Ovary (tissue), 9 donors: ENCODE data around the gene FOXN4. TPM values are rescaled to one million over a fixed set of nuclear protein-coding genes. Genes with fewer than 3 reads are reported as not detected.

Experiments
- DNase-seq, 5 donors: peaks; one replicate each; pipeline ENCODE4 v3.0.0-alpha.2; 2019 to 2020
- H3K27ac ChIP-seq, 2 donors: fragments of 200-600 bp; one replicate each; pipeline versions ENCODE4 v1.5.1 to v1.8.0; 2019 to 2022
- H3K27me3 ChIP-seq: fragments of 200-600 bp; one replicate; pipeline ENCODE4 v1.8.0; 2022
- H3K36me3 ChIP-seq: fragments of 200-600 bp; sonication (generic); one replicate; pipeline ENCODE4 v1.5.1; 2019
- H3K4me1 ChIP-seq: one replicate; pipeline ENCODE4 v1.8.1; 2013; ENCODE audit warnings: mild to moderate bottlenecking, moderate library complexity; ENCODE audit not compliant: insufficient read depth
- H3K4me3 ChIP-seq: fragments of 200-600 bp; sonication (generic); one replicate; pipeline ENCODE4 v1.5.1; 2017
- H3K9me3 ChIP-seq, 2 donors: fragments of 200-600 bp in 1 of 2; sonication (generic) in 1 of 2; one replicate each; pipeline versions ENCODE4 v1.5.1 to v1.8.1; 2013 to 2019; ENCODE audit warnings: mild to moderate bottlenecking in 1 of 2, moderate library complexity in 1 of 2
- EP300 ChIP-seq: sonication (generic); formaldehyde crosslinking; IDR thresholded peaks from one replicate; pipeline ENCODE4 v1.6.1; 2017; ENCODE audit warnings: antibody characterized with exemption
- POLR2A ChIP-seq: fragments of 450-650 bp; IDR thresholded peaks from one replicate; pipeline ENCODE4 v1.6.1; 2017; ENCODE audit warnings: antibody characterized with exemption, mild to moderate bottlenecking, moderate library complexity
- WGBS, 3 donors: extraction: QIAGEN DNeasy Blood & Tissue Kit in 1 of 3; methylation state at CpG; one replicate each; pipeline versions ENCODE4 v1.1.5 to v1.1.7; 2013 to 2017; 5-methylcytosine and 5-hydroxymethylcytosine counted together
- intact Hi-C, 4 donors: fragments of 100-400 bp; cut with DNase I; formaldehyde crosslinking; loops; one replicate each; pipeline versions ENCODE4 v1.11.0 to v1.15.1; 2022 to 2023
- polyA plus RNA-seq, 2 donors: library from polyadenylated mRNA; stranded (reverse); fragments of 200-250 nt in 1 of 2; fragments of 350-450 nt in 1 of 2; fragmentation: Illumina TruSeq in 1 of 2; extraction: RNeasy Lipid Tissue Mini Kit (QIAGEN cat#74804) in 1 of 2; gene quantifications; one replicate each; pipeline ENCODE4 v1.2.3, GENCODE V29; 2013 to 2014
- total RNA-seq, 7 donors: library from RNA; depleted of rRNA in 2 of 7; stranded (reverse); fragments of >200 nt in 2 of 7; fragmentation: NEBNext Ultra II Directional in 3 of 7; extraction: Animal tissue kit (Norgen Biotek cat#: 25700) in 3 of 7; gene quantifications; one replicate each; pipeline versions ENCODE4 v1.1.0 to v1.2.4, GENCODE V29; 2016 to 2023
- TF ChIP-seq, protein P1 (sequence below), 3 donors: fragments of 450-650 bp in 2 of 3; fragments of 200-600 bp in 1 of 3; IDR thresholded peaks; one replicate each; pipeline versions ENCODE4 v1.5.1 to v1.8.0; 2016 to 2022; ENCODE audit warnings: antibody characterized with exemption in 3 of 3, mild to moderate bottlenecking in 1 of 3
- donor health status: DM: no; HTN: no; CAD: no; lungs with moderate emphysema.
- donor health status: DM: no; HTN: no; CAD: no.
- donor health status: Bipolar disorder and iron deficiency.
- donor health status: DM: yes; HTN: yes; CAD: no.
- donor health status: DM: no; HTN: no; CAD: no.
- donor health status: DM: yes; HTN: yes; CAD: no.

The FOXN4 gene
- total and polyA plus RNA-seq, 9 donors, result 0.05 to 0.80 (median 0.20) TPM; not detected in 6

DNA sequence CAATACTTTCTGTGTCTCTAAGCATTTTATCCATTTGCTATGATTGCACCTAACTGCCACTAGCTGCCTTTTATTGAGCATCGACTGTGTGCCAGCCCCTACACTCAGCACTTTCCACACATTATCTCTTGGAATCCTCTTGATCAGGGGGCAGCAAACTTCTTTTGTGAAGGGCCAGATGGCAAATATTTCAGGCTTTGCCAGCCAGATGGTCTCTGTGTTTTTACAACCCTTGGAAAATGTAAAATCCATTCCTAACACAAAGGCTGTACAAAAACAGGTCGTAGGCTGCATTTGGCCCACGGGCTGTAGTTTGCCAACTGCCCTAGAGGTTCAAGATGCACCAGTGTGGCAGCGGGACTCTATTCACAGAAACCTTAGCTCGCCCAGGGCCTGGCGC is 19.5 kb downstream of the FOXN4 start:
- Histone ChIP-seq H3K27ac (no peak overlapping the region), H3K4me1 (peaks cover 3% of the 10 kb centered on the region), H3K27me3 (no peaks in the 10 kb centered on the region), H3K9me3 (no peaks in the 10 kb centered on the region), H3K36me3 (no peaks in the 10 kb centered on the region), H3K4me3 (no peak overlapping the region)
- WGBS, 3 donors, result 80 to 85% (median 83%) methylated on average over 6 of the region's 6 CpGs
- no peak for DNase-seq
- intact Hi-C loops, result no loop called here
- TF ChIP-seq EP300, result no peak
- TF ChIP-seq, protein P1, sequence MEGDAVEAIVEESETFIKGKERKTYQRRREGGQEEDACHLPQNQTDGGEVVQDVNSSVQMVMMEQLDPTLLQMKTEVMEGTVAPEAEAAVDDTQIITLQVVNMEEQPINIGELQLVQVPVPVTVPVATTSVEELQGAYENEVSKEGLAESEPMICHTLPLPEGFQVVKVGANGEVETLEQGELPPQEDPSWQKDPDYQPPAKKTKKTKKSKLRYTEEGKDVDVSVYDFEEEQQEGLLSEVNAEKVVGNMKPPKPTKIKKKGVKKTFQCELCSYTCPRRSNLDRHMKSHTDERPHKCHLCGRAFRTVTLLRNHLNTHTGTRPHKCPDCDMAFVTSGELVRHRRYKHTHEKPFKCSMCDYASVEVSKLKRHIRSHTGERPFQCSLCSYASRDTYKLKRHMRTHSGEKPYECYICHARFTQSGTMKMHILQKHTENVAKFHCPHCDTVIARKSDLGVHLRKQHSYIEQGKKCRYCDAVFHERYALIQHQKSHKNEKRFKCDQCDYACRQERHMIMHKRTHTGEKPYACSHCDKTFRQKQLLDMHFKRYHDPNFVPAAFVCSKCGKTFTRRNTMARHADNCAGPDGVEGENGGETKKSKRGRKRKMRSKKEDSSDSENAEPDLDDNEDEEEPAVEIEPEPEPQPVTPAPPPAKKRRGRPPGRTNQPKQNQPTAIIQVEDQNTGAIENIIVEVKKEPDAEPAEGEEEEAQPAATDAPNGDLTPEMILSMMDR (IDR thresholded peaks at IDR 0.05), result no peak
- no peak for TF ChIP-seq POLR2A

DNA sequence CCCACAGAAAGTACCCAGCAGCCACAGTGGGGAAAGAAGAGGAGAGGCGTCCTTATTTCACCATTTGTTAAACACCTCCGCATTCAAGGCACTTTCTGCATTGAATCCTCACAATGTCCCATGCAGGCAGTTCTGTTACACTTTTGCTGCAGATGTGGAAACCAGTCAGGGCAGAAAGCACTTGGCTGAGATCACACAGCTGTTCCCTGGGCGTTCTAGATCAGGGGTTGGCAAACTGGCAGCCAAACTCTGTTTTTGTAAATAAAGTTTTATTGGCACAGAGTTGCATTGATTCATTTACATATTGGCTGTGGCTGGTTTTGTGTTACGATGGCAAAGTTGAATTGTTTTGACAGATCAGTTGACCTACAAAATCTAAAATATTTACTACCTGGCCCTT is 20.1 kb downstream of the FOXN4 start:
- Histone ChIP-seq H3K4me3 (no peak overlapping the region), H3K27me3 (no peaks in the 10 kb centered on the region), H3K9me3 (no peaks in the 10 kb centered on the region), H3K4me1 (peaks cover 3% of the 10 kb centered on the region), H3K27ac (no peak overlapping the region), H3K36me3 (no peaks in the 10 kb centered on the region)
- no peak for DNase-seq
- WGBS, 3 donors, result 58 to 69% (median 60%) methylated on average over 4 of the region's 4 CpGs
- intact Hi-C loops, result no loop called here
- TF ChIP-seq POLR2A, result no peak

DNA sequence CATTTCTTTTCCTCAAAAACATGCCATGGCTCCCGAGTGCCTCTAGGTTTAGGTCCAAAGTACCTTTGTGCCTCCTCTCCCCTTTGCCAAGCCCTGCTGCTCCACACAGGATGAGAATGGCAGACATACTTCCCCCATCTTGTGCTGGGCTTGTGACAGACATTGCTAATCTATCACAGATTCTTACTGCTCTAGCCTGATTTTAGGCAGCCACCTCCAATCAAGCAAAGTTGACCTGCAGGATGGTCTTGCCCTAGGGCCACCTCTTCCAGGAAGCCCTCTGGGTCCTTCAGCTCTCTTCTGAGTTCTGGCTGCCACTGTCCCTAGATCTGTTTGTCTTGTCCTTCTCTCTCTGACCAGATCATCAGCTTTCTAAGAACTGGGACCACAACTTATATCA is 20.5 kb downstream of the FOXN4 start:
- Histone ChIP-seq H3K9me3 (no peaks in the 10 kb centered on the region), H3K27me3 (no peaks in the 10 kb centered on the region), H3K36me3 (no peaks in the 10 kb centered on the region), H3K27ac (no peak overlapping the region), H3K4me1 (peaks cover 3% of the 10 kb centered on the region), H3K4me3 (no peak overlapping the region)
- WGBS, 3 donors, result 78 to 81% (median 78%) methylated on average over 1 of the region's 1 CpG
- DNase-seq, result no peak
- TF ChIP-seq POLR2A (no peak), EP300 (no peak)
- TF ChIP-seq, protein P1 (IDR thresholded peaks at IDR 0.05), result no peak
- intact Hi-C loops, result no loop called here

DNA sequence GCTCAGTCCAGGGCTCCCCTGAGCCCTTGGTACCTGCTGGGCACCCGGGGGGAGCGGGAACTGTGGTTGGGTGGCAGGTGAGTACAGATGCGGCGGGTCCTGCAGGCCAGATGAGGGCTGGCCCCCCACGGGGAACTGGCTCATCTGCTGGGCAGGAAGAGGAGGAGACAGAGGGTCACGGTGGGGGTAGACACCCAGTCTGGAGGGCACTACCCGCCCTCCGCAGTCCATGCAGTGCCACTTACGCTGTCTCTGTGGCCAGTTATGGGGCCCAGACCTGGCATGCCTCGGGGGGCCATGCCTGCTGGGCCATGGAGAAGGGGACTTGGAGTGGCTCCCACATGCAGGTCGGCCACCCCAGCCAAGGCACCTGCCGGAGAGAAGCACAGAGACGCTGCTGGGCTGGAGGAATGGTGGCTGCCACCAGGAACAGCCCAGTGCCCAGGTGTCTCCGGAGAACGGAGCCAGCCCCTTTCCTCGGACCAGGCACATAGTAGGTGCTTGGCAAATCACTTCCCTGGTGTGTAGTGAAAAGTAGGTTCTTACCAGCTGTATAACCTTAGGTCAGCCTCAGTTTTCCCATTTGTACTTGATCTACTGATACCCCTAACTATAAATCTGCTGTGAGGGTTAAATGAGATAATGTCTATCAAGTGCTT is 21.1 kb downstream of the FOXN4 start:
- H3K4me1 ChIP-seq, result peaks cover 3% of the 10 kb centered on the region
- WGBS, 3 donors, result 78 to 84% (median 80%) methylated on average over 16 of the region's 16 CpGs
- TF ChIP-seq POLR2A, result no peak
- no peak for TF ChIP-seq EP300
- TF ChIP-seq, protein P1 (IDR thresholded peaks at IDR 0.05), result no peak
- no peak for DNase-seq
- no peaks in the 10 kb centered on the region for H3K27me3 ChIP-seq
- H3K4me3 ChIP-seq, result no peak overlapping the region
- intact Hi-C loops, result no loop called here
- H3K27ac ChIP-seq, result no peak overlapping the region
- no peaks in the 10 kb centered on the region for H3K9me3 ChIP-seq
- no peaks in the 10 kb centered on the region for H3K36me3 ChIP-seq

DNA sequence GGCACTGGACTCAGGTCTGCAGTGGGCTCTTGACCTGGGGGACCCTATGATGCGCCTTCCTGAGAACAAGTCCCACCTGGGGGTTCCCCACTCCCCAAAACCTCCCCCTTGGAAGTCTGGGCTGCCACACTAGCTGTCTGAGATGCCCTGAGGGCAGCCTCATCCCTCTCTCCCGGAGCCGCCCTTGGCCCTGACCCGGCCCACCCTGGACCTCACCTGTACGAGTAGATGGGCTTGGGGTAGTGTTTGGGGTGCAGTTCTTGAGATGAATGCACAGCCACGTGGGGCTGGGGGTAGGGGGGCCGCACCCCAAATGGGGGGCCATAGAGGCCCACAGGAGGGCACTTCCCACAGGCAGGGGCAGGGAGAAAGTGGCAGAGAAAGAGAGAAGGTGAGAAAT is 21.9 kb downstream of the FOXN4 start:
- 73 to 83% (median 78%) methylated on average over 4 to 7 of the region's 7 CpGs for WGBS, 3 donors
- intact Hi-C loops, result no loop called here
- Histone ChIP-seq H3K9me3 (no peaks in the 10 kb centered on the region), H3K36me3 (no peaks in the 10 kb centered on the region), H3K27me3 (no peaks in the 10 kb centered on the region), H3K4me3 (no peak overlapping the region), H3K4me1 (peaks cover 3% of the 10 kb centered on the region), H3K27ac (no peak overlapping the region)
- TF ChIP-seq, protein P1 (IDR thresholded peaks at IDR 0.05), result no peak
- no peak for TF ChIP-seq EP300
- TF ChIP-seq POLR2A, result no peak
- no peak for DNase-seq
